Measurements from ENCODE around the gene SLC22A1. TPM values are rescaled to one million over a fixed set of nuclear protein-coding genes. Genes with fewer than 3 reads are reported as not detected.

The SLC22A1 gene
- polyA plus RNA-seq, 1 donor from 2014 or later, result 0.71 TPM

- no peaks in the 10 kb centered on the region for H3K36me3 ChIP-seq (ENCODE audit: insufficient read depth, low read length)
- H3F3A ChIP-seq (ENCODE audit: insufficient read depth, low read length, poor library complexity, severe bottlenecking), result no peaks in the 10 kb centered on the region
- H4K20me1 ChIP-seq (ENCODE audit: insufficient read depth), result no peaks in the 10 kb centered on the region
- H3K4me3 ChIP-seq (ENCODE audit: low read length), result no peak overlapping the region
- no peaks in the 10 kb centered on the region for H3K9me3 ChIP-seq (ENCODE audit: low read length)
- no peak overlapping the region for H3K27ac ChIP-seq (ENCODE audit: low read length)
- no peak overlapping the region for H2AFZ ChIP-seq (ENCODE audit: low read depth, low read length)
- no peak overlapping the region for H3K4me2 ChIP-seq (ENCODE audit: low read length)
- no peak for TF ChIP-seq MXI1 (conservative IDR thresholded peaks at IDR 0.05; ENCODE audit: poor library complexity, severe bottlenecking)
- no peak for TF ChIP-seq RAD21 (conservative IDR thresholded peaks at IDR 0.05)
- no peak for TF ChIP-seq TAF1 (IDR thresholded peaks at IDR 0.05; ENCODE audit: low read depth)
- TF ChIP-seq REST (IDR thresholded peaks at IDR 0.05; ENCODE audit: borderline replicate concordance), result no peak
- no peak for TF ChIP-seq EP300 (conservative IDR thresholded peaks at IDR 0.05; ENCODE audit: poor library complexity, severe bottlenecking)
- TF ChIP-seq EZH2 (IDR thresholded peaks at IDR 0.05; ENCODE audit: borderline replicate concordance, insufficient read depth, low read length, poor library complexity, severe bottlenecking), result no peak
- TF ChIP-seq CTCF (IDR thresholded peaks at IDR 0.05; ENCODE audit: poor library complexity, severe bottlenecking), result no peak
- no peak for TF ChIP-seq POLR2AphosphoS5 (IDR thresholded peaks at IDR 0.05)
- H3K9ac ChIP-seq (ENCODE audit: low read length), result no peak overlapping the region
- H3K9me2 ChIP-seq (ENCODE audit: insufficient read depth, low read length), result no peaks in the 10 kb centered on the region
- no peaks in the 10 kb centered on the region for H3K79me2 ChIP-seq (replicated peaks; ENCODE audit: insufficient read depth, low read length)
- no peaks in the 10 kb centered on the region for H3K27me3 ChIP-seq (ENCODE audit: insufficient read depth, low read depth, low read length)
These were observed 46.2 kb downstream of the SLC22A1 start for GRCh38 chr6:160167604-160168399.

GRCh38 chr6:160170018-160170680, 48.5 kb downstream of the SLC22A1 start:
- no peak overlapping the region for H2AFZ ChIP-seq (ENCODE audit: low read depth, low read length)
- no peaks in the 10 kb centered on the region for H3K9me3 ChIP-seq (ENCODE audit: low read length)
- H3F3A ChIP-seq (ENCODE audit: insufficient read depth, low read length, poor library complexity, severe bottlenecking), result no peaks in the 10 kb centered on the region
- H4K20me1 ChIP-seq (ENCODE audit: insufficient read depth), result no peaks in the 10 kb centered on the region
- no peaks in the 10 kb centered on the region for H3K27me3 ChIP-seq (ENCODE audit: insufficient read depth, low read depth, low read length)
- no peak for TF ChIP-seq CTCF (IDR thresholded peaks at IDR 0.05; ENCODE audit: poor library complexity, severe bottlenecking)
- no peak for TF ChIP-seq EZH2 (IDR thresholded peaks at IDR 0.05; ENCODE audit: borderline replicate concordance, insufficient read depth, low read length, poor library complexity, severe bottlenecking)
- TF ChIP-seq POLR2AphosphoS5 (IDR thresholded peaks at IDR 0.05), result no peak
- no peak for TF ChIP-seq TAF1 (IDR thresholded peaks at IDR 0.05; ENCODE audit: low read depth)
- TF ChIP-seq MXI1 (conservative IDR thresholded peaks at IDR 0.05; ENCODE audit: poor library complexity, severe bottlenecking), result no peak
- no peak for TF ChIP-seq SMC3 (conservative IDR thresholded peaks at IDR 0.05; ENCODE audit: poor library complexity)
- H3K4me3 ChIP-seq (ENCODE audit: low read length), result no peak overlapping the region
- no peak overlapping the region for H3K4me2 ChIP-seq (ENCODE audit: low read length)
- H3K27ac ChIP-seq (ENCODE audit: low read length), result no peak overlapping the region
- no peaks in the 10 kb centered on the region for H3K36me3 ChIP-seq (ENCODE audit: insufficient read depth, low read length)
- no peaks in the 10 kb centered on the region for H3K9me2 ChIP-seq (ENCODE audit: insufficient read depth, low read length)
- H3K9ac ChIP-seq (ENCODE audit: low read length), result no peak overlapping the region
- H3K79me2 ChIP-seq (replicated peaks; ENCODE audit: insufficient read depth, low read length), result no peaks in the 10 kb centered on the region
